ENCODE data around the gene ATP8A1. TPM values are rescaled to one million over a fixed set of nuclear protein-coding genes. Genes with fewer than 3 reads are reported as not detected.
"Not testable (repeated sequence)": the region's sequence is repeated elsewhere in the genome, so short reads cannot be mapped to it uniquely, and the experiment has no call there.

Gene ATP8A1
- total RNA-seq, 1 donor from 2014 or later: 2.4 TPM

DNA sequence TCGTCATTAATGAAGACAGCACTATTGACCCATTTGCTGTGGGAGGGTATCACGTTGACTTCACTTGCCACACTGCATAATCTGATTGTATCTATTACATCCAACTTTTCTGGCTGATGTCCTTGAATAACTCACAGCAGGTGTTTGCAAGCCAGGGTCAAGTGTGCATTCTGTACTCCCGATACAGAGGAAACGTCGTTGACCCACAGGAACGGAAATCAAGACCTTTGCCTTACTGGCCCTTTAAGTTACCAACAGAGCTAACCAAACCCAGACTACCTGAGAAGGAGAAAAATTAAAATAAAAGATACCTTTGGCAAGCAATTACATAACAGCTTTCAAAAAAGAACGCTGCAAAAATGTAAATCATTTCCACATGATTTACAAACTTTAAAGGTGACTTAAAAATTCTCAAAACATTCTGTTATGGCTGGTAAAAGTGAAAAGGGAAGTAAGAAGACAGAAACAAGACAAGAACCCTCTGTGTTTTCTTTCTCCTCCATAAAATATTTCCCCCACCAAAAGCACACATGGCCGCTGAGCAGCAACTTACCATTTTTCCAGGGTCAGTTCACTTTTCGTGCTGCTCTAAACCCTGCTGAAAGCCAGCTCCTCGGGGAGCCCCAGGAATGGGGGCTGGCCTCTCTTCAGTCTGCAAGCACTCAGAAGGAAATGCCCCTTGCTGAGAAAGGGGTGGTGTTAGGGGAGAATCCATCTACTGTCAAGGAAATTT is 266.1 kb downstream of the ATP8A1 start:
- H3K27me3 Mint-ChIP-seq (ENCODE audit: unreplicated experiment): no peaks in the 10 kb centered on the region
- H3K27ac Mint-ChIP-seq (ENCODE audit: unreplicated experiment): no peak overlapping the region
- DNase-seq (ENCODE audit: extremely low spot score, unreplicated experiment): no peak
- H3K9me3 Mint-ChIP-seq (ENCODE audit: unreplicated experiment): no peaks in the 10 kb centered on the region
- H3K4me1 Mint-ChIP-seq (ENCODE audit: unreplicated experiment): peaks cover 18% of the 10 kb centered on the region
- TF ChIP-seq, protein P1, sequence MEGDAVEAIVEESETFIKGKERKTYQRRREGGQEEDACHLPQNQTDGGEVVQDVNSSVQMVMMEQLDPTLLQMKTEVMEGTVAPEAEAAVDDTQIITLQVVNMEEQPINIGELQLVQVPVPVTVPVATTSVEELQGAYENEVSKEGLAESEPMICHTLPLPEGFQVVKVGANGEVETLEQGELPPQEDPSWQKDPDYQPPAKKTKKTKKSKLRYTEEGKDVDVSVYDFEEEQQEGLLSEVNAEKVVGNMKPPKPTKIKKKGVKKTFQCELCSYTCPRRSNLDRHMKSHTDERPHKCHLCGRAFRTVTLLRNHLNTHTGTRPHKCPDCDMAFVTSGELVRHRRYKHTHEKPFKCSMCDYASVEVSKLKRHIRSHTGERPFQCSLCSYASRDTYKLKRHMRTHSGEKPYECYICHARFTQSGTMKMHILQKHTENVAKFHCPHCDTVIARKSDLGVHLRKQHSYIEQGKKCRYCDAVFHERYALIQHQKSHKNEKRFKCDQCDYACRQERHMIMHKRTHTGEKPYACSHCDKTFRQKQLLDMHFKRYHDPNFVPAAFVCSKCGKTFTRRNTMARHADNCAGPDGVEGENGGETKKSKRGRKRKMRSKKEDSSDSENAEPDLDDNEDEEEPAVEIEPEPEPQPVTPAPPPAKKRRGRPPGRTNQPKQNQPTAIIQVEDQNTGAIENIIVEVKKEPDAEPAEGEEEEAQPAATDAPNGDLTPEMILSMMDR (IDR thresholded peaks at IDR 0.05): no peak
- no peak overlapping the region for H3K4me3 Mint-ChIP-seq (ENCODE audit: unreplicated experiment)
- no peaks in the 10 kb centered on the region for H3K36me3 Mint-ChIP-seq (ENCODE audit: unreplicated experiment)

- no peak overlapping the region for H3K27ac Mint-ChIP-seq (ENCODE audit: unreplicated experiment)
- TF ChIP-seq, protein P1 (IDR thresholded peaks at IDR 0.05): no peak
- no peak overlapping the region for H3K4me3 Mint-ChIP-seq (ENCODE audit: unreplicated experiment)
- peaks cover 3% of the 10 kb centered on the region for H3K4me1 Mint-ChIP-seq (ENCODE audit: unreplicated experiment)
- H3K36me3 Mint-ChIP-seq (ENCODE audit: unreplicated experiment): no peaks in the 10 kb centered on the region
- H3K27me3 Mint-ChIP-seq (ENCODE audit: unreplicated experiment): no peaks in the 10 kb centered on the region
- no peak for DNase-seq (ENCODE audit: extremely low spot score, unreplicated experiment)
- H3K9me3 Mint-ChIP-seq (ENCODE audit: unreplicated experiment): no peaks in the 10 kb centered on the region
Measured at GRCh38 chr4:42385516-42385915, 271.4 kb downstream of the ATP8A1 start.

DNA sequence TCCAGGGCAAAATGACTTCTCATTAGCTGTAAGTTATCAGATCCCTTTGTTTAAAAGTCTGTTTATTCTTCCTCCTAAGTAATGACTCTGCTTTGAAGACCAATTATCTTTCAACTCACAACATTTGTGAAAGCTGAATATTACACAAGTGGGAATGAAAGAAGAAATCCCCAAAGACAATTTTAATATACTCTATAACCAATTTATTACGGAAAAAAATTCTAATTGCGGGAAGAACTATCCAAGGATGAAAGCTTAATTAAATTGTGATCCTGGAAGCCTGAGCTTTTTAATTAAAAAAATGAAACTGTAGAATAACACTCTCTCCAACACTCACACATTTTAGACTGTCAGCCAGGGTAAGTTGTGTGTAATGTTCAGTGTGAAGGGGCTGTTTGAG is 275.2 kb downstream of the ATP8A1 start:
- no peak for DNase-seq (ENCODE audit: extremely low spot score, unreplicated experiment)
- no peak overlapping the region for H3K4me3 Mint-ChIP-seq (ENCODE audit: unreplicated experiment)

DNA sequence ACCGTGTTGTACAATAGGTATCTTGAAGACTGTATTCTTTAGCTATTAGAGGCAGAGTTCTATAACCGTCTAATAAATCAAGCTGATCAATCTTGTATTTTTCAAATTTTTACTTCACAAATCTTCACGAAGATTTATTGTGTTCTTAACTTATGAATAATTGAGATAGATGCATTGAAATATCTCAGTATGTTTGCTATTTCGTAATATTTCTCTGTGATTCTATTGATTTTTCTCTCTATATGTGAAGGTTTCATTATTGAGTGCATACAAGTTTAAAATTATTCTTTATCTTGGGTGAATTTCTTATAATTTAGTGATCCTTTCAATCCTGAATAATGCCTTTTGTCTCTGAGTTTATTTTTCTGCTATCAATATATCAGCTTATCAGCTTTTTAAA is 279.4 kb downstream of the ATP8A1 start:
- no peaks in the 10 kb centered on the region for H3K27me3 Mint-ChIP-seq (ENCODE audit: unreplicated experiment)
- H3K36me3 Mint-ChIP-seq (ENCODE audit: unreplicated experiment): no peaks in the 10 kb centered on the region
- TF ChIP-seq, protein P1 (IDR thresholded peaks at IDR 0.05): no peak
- no peaks in the 10 kb centered on the region for H3K4me1 Mint-ChIP-seq (ENCODE audit: unreplicated experiment)
- no peak overlapping the region for H3K4me3 Mint-ChIP-seq (ENCODE audit: unreplicated experiment)
- no peak overlapping the region for H3K27ac Mint-ChIP-seq (ENCODE audit: unreplicated experiment)
- no peak for DNase-seq (ENCODE audit: extremely low spot score, unreplicated experiment)
- H3K9me3 Mint-ChIP-seq (ENCODE audit: unreplicated experiment): peaks cover 4% of the 10 kb centered on the region

More for the DNA sequence above, 275.2 kb downstream of the ATP8A1 start:
- Mint-ChIP-seq H3K27ac (ENCODE audit: unreplicated experiment) (no peak overlapping the region), H3K27me3 (ENCODE audit: unreplicated experiment) (no peaks in the 10 kb centered on the region), H3K4me1 (ENCODE audit: unreplicated experiment) (no peaks in the 10 kb centered on the region), H3K36me3 (ENCODE audit: unreplicated experiment) (no peaks in the 10 kb centered on the region), H3K9me3 (ENCODE audit: unreplicated experiment) (no peaks in the 10 kb centered on the region)
- TF ChIP-seq, protein P1 (IDR thresholded peaks at IDR 0.05): no peak

GRCh38 chr4:42372303-42372702 is 284.6 kb downstream of the ATP8A1 start:
- H3K27me3 Mint-ChIP-seq (ENCODE audit: unreplicated experiment); H3K27ac Mint-ChIP-seq (ENCODE audit: unreplicated experiment); DNase-seq (ENCODE audit: extremely low spot score, unreplicated experiment); H3K4me3 Mint-ChIP-seq (ENCODE audit: unreplicated experiment); H3K9me3 Mint-ChIP-seq (ENCODE audit: unreplicated experiment); H3K36me3 Mint-ChIP-seq (ENCODE audit: unreplicated experiment); H3K4me1 Mint-ChIP-seq (ENCODE audit: unreplicated experiment): not testable (repeated sequence)

Measured in osteocyte (in vitro differentiated cells).